HG02973 (cell line): Measurements from ENCODE around the gene PRKAG3.
"Not testable (repeated sequence)": the region's sequence is repeated elsewhere in the genome, so short reads cannot be mapped to it uniquely, and the experiment has no call there.

Experiments
- ATAC-seq: cut with Tn5 transposase; IDR thresholded peaks from one replicate; pipeline ENCODE4 v1.9.1; 2021; ENCODE audit warnings: moderate library complexity; ENCODE audit not compliant: unreplicated experiment

PRKAG3 gene

GRCh38 chr2:218785103-218785502, 46.5 kb downstream of the PRKAG3 start:
- ATAC-seq, result no peak

GRCh38 chr2:218783688-218784087, 47.9 kb downstream of the PRKAG3 start:
- ATAC-seq, result no peak

GRCh38 chr2:218782528-218782844, 49.1 kb downstream of the PRKAG3 start:
- no peak for ATAC-seq

- ATAC-seq, result no peak
Measured at GRCh38 chr2:218781691-218782527, 49.7 kb downstream of the PRKAG3 start, which contains the start of gene CYP27A1. Gene CYP27A1, plus strand, starts transcription at chr2:218782147. Its CDS starts 36 bp downstream, at chr2:218782183.

- no peak for ATAC-seq
Measured at GRCh38 chr2:218780851-218781690, 50.5 kb downstream of the PRKAG3 start.

- no peak for ATAC-seq
Measured at GRCh38 chr2:218780046-218780445, 51.6 kb downstream of the PRKAG3 start.

- ATAC-seq, result no peak
Measured at GRCh38 chr2:218777276-218777990, 54.2 kb downstream of the PRKAG3 start.

GRCh38 chr2:218776488-218776887, 55.1 kb downstream of the PRKAG3 start:
- ATAC-seq, result no peak

- ATAC-seq, result no peak
Measured at GRCh38 chr2:218773881-218774280, 57.7 kb downstream of the PRKAG3 start.

- ATAC-seq, result not testable (repeated sequence)
Measured at GRCh38 chr2:218772759-218773158, 58.8 kb downstream of the PRKAG3 start.
